Stimulated activated CD4-positive, alpha-beta T cell treated with anti-CD3 and anti-CD28 coated beads, Interleukin-12 subunit alpha, Interleukin-12 subunit beta, amount 100 ng/mL, for 4 hours (primary cell): Measurements from ENCODE around the gene KCNMB1.
A peak's percentile ranks its signal among the peaks of the same experiment; 100 is the strongest.
"Not testable (repeated sequence)": the region's sequence is repeated elsewhere in the genome, so short reads cannot be mapped to it uniquely, and the experiment has no call there.

ENCODE experiments used
- DNase-seq: peaks from one replicate; pipeline ENCODE4 v3.0.0-alpha.2; 2020

The KCNMB1 gene

DNA sequence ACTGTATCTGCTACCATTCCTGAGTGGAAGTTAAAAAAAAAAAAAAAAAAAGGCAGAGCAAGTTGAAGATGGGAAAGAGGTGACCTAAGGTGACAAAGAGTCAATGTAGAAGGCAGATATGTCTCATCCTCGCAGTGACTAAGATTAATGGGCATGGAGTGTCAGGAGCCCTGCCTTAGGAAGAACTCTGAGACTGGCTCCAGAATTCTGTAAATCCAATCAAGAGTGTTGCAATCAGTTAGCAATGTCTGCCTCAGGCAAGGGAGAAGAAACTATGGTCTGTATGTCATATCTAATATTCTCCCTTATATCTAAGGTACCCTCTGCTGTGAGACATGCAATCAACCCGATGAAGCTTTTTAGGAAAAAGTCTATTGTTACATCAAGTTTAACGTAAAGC, 24.7 kb upstream of the KCNMB1 start:
- DNase-seq, result no peak

DNA sequence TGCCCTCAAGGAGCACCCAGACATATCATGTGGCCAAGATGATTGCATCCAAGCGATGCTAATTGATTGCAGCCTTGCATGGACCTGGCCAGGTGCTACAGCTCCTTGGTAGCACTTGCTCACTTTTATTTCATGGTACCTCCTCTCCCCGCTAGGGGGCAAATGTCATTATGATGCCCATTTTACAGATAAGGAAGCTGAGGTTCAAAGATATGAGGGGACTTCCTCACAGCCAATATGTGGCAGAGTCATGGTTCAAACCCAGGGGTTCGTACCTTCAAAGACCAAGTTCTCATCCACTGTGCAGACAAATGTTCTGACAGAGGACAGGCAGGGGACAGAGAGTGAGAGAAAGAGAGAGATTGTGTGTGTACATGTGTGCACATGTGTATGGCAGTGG, 21.9 kb upstream of the KCNMB1 start:
- no peak for DNase-seq

DNA sequence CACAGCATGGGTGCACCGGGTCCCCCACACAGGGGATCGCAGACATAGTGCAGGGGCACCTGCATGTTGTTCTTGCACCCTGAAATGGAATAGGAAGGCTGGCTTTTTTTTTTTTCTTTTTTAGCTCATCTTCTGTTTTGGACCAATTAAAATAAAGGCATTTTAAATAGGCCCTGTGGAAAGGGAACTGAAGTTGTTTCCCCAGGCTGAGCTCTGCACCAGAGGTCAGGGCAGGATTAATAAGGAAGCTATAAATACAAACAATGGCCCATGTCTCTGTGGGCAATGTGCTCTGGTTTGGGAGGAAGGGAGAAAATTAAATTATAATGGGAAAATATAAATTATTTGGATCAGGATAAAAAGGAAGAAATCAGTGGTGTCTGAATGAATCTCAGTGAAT, 21.2 kb upstream of the KCNMB1 start:
- no peak for DNase-seq

DNA sequence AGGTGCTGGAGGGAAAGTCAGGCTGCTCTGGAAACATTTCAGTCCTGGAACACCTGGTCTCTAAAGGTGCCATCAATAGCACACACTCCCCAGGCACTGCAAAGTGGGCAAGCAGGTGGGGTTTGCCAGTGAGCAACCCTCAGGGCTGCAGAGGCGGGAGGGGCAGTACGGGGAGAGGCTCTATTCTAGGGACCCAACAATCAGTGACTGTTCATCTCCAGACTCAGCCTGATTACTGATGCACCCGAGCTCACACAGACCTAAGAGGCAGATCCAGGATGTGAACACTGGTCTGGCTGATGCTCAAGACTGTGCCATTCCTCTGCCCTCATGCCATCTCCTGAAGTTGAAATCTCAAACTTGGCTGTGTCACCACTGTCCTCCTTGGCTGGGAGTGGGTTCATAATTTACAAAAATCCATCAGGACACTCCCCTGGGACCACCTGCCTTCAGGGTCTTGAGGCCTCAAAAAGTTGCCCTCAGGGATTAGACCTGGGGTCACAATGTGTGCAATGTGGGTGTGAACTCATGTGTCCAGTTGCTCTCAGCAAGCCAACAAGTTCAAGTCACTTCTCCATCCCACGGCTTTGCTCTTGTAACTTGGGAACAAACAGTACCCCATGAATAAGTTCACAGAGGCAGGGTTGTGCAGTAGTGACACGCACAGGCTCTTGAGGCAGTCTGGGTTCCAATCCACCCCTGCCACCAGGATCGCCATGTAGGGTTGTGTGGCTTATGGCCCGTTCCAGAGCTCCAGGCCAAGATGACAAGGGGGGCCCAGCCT, 19.9 kb upstream of the KCNMB1 start:
- no peak for DNase-seq

DNA sequence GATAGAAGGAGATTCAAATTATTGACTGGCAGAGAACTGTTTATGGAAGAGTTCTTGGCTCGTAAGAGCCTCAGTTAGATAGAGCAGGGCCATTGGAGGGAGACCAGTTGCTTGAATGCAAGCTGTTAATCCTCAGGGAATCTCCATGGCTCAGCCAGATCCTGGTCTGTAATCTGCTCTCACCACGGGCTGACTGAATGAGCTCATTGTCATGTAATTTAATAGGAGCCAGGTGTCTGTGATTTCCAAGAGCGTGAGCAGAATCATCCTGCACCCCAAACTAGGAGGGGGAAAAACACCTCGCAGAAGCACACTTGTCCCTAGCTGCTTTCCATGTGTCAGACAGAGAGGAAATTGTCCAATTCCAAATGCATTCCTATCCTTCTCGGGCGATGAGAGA, 19.1 kb upstream of the KCNMB1 start:
- no peak for DNase-seq

DNA sequence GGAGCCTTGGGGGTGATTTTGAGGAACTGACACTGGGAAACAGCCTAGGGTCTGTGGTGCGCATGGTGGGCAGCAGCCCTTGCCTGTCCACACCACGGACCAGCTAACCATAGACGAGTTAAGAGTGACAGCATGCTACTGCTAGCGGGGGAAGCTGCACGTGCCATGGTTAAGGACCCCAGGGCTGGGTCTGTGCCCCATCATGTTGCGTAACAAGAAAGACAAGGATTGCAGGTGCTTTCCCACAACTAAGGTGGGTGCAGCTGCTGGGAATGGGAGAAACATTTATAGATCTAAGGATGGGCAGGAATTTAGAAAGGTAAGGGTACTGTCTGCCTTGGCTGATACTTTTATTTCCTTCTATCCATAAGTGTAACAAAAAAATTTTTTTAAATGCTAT, 17.9 kb upstream of the KCNMB1 start:
- DNase-seq, result no peak

DNA sequence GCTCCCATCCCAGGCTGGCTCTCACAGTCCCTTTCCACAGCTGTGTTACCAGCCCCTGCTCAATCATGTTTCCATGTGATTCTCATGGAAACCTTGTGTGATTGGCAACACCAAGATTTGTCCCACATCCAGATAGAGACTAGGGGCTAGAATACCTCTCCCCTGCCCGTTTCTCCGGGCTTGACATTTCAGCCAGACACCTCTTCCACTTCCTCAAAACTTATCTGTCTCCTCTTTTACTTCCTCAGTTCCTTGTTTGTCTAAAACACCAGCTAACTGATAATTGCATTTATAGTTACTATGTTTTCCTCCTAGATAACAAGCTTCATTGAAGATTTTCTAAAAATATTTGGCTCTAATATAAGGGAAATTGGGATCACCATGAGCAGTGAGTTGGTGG, 16.6 kb upstream of the KCNMB1 start:
- DNase-seq, result no peak

DNA sequence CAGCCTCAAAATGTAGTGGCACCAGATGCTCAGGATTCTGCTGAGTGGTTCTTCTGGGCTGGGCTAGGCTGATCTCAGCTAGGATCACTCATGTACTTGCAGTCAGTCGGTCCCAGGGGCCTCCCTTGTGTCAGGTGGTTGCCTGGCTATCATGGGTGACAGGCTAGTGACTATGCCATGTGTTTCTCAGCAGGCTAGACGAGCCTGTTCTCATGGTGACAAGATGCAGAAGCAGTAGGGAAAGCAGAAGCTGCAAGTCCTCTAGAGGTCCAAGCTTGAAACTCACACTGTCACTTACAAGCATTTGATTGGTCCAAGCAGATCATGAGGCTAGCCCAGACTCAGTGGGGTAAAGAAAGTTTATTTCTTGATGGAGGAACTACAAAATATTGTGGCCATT, 15.2 kb upstream of the KCNMB1 start:
- no peak for DNase-seq

DNA sequence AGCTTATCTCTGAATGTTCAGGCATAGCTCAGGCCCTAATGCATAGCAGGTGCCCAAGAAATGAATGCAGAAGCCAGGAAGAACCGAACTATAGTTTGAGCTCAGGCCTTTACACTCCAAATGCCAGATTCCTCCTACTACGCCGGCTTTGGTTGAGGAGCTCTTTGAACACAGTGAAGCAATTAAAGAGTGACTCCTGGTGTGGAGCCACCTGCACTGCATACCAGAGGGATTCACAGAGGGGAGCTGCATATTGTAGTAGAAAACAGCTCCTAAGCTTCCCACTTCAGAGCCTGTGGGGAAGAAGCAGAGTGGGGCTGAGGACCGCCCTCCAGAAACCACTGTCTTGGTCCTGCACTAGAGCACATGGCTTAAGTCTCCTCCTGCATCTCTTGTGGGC, 14.5 kb upstream of the KCNMB1 start:
- no peak for DNase-seq

DNA sequence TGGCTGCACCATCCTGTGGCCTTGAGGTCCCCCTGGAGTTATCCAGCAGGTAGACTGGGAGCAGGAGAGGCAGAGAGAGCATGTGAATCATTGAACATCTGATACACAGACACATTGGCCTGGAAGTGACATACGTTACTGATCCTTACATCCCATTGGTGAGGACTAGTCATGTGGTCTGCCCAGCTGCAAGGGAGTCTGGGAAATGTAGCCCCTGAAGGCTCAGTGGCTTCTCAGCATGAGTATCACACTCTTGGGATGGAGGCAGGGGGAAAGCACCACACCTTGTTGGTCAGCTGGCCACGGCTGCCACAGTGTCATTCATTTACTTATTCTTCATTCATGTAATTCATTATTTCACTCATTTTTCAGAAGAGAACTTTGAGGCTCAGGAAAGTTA, 13.3 kb upstream of the KCNMB1 start:
- no peak for DNase-seq

DNA sequence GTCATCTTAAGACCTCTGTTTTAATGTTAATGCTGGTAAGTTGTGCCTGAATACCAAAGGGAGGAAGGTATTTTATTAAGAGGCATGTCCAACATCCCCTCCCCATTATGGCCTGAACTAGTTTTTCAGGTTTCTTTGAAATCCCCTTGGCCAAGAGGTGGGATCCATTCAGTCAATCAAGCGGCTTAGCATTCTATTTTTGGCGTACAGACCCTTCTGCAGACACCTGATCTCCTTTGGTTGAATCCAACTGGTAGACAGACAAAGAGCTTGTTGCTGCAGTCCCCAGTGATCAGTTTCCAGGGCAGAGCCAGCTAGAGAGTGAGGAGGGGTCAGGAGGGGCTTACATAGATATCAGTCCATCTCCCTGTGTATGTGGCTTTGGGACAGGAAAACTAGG, 7.9 kb upstream of the KCNMB1 start:
- no peak for DNase-seq

DNA sequence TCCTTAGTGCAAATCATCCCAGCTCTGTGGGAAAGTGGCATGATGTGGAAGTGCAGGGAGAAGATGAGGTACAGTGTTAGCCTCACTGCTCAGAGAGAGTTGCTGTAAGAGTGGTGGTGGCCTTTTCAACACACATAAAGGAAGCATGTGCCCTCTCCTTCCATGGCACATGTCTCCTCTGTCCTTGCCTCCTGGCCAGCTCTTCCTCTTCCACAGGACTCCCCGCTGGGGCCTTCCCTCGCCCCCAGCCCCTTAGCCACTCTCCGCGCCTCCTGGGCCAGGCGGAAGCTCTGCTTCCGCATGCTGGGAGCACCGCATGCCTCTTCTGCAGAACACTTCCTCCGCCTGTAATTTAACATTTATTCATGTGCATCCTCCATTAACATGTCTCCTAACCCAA, 4.8 kb upstream of the KCNMB1 start:
- no peak for DNase-seq

DNA sequence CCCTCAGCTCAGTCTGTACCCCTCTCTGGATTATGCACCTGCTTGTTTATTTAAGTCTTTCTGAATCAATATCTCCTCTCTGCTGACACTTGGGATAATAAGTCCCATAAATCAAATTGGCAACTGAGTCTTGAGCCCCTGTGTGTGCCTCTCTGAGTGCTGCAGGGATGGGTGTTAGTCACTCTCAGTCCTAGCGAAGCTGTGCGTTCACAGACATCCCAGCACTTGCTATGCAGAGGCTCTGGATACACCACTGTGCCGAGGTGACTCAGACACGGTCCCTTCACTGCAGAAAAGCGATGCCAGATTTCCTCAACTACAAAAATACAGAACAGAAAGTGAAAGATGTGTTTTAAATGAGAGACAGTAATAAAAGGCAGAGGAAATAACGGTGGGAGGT, 4.1 kb upstream of the KCNMB1 start:
- DNase-seq, result peak; percentile 30

DNA sequence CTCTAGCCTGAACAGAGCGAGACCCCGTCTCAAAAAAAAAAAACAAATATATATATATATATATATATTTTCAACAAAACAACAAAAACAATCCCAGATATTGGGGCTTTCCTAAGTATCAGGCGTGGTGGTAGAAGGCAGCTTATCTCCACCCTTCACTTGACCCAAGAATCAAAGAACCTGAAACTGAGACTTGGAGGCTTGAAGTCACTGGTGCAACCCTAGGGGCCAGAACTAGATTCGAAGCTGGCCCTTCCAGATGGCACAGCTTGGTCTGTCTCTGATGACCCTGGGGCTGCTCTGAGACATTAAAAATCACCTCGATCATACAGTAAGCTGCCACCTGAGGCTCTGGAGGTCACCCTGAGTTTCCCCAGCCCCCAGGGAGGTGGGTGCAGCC, 1.3 kb upstream of the KCNMB1 start:
- DNase-seq, result no peak

DNA sequence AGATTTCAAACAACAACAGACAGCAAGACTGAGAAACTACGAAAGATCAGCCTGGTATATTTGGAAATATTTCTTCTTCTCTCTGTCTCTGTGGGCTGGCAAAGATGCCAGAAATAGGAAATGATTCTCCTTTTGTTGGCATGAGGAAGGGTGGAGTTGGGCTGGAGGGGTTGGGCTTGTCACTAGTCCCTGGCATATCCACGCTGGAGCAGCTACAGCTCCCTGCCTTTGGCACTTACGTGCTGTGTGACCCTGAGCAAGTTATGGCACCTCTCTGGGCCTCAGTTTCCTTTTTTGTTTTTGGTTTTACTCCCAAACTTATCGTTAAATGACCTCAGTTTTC, 354 bp upstream of the KCNMB1 start:
- DNase-seq, result no peak

DNA sequence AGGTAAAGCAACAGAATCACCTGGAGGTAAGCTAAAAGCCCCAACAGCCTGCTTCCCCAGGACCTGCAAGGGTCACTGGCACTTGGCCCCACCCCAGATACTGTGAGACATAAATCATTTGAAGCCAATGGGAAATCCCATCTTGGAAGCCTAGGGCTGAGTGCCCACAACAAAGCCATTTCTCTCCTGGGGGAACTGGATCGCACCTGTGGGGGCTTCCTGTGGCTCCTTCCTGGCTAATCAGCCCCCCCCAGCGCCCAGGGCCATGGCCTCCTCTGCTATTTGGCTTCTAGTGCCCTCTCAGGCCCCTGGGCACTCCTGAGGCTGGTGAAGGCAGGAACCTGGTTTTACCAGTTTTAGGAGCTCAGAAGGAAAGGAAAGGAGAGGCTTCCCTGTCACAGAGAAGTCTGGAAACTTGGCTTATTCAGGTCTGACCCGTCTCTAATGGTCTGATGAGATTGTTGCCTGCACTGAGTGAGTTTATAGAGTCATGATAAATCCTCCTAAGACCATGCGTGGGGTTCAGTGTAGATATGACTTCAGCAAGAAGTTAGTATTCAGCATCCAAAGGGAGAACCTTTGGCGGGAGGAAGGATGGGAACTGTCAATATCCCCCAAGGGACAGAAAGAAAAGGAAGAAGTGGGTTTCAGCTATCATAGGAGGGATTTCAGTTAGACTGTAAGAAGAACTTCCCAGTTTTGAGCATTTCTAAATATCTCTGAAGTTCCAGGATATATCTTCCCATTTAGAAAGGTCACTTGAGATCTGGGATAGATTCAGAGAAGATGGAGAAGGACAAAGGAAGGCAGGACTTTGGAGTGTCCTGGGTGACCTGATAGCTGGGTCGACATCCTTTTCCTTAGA, 1.2 kb downstream of the KCNMB1 start:
- no peak for DNase-seq

DNA sequence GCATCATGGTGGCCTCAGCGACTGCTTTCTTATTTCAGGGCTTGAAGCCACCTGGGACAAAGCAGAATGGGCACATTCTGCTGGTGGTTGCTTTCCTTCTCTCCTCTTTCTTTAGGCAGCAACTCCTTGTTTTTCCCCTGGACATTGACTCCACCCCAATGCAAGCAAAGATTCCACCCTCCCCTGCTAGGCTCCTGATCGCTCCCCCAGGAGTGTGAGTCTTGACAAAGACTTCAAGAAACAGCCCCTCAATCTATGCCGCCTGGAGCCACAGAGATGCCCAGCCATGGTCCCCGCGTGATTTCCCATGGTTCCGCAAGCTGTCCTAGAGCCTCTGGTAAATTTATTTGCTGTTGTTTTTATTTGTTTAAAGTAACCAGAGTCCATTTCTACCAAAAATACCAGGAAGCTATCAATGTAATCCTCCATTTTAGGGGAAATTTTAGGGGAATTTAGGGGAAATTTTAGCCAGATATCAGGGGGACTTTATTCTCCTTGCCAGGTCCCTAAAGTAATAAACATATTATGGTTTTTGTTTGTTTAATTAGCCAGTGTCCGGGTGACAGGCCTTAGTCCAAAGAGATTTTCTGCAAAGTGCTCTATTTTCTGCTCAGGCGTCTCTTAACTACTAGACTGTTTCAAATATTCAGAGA, 2.3 kb downstream of the KCNMB1 start:
- DNase-seq, result no peak

DNA sequence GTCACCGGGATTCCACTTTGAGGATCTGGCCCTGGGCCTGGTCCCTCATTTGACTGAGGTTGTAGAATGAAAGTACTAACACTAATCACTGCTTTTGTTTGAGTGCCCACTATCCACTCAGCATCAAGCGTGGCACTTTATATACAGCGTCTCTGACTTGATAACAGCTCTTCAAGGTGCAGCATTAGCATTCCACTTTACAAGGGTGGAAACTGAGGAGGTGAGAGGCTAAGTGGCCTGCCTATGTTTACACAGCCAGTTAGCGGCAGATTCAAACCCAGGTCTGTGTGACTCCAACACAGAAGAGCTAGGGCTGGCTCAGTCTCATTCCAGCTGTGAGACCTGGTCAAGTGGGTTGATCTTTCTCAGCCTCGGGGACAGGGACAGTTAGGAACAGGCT, 5.9 kb downstream of the KCNMB1 start:
- no peak for DNase-seq

DNA sequence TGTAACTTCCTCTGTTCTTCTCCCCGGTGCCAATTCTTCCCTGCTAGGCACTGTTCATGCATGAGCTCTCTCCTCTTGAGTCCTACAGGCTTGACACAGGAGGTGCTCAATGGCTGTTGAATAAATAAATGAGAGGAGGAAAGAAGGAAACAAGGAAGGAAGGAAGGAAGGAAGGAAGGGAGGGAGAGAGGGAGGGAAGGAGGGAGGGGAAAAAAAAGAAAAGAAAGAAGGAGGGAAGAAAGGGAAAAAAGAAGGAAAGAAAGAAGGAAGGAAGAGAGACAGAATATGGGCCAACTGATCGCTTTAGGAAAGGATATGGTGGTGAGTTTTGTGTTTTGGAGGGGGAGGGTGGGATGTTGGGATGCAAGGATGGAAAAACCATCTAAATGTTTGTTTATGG, 6.4 kb downstream of the KCNMB1 start:
- DNase-seq, result no peak

DNA sequence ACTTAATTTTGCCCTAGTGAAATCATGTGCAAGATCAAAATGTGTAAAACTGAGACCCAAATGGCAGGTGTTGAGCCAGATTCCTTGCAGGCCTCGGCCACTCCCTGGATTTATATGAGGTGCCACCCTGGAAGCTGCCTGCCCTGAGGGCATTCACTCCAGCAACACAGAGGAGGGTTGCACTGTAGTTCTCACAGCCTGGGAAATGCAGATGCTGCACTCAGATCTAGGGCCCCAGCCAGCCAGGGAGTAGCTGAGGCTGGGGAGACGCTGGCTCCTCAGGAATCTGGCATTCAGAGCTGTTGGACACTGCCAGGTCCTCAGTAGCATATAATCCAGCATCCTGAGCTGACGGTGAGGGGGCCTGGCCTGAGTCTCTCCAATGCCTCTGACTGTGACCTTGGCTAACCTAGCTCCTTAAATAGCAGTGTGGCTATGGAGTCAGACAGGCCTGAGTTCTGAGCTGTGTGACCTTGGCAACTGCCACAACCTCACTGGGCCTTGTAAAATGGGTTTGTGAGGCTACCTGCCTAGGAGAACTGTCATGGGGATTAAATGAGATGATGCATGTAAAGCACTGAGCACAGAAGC, 8.7 kb downstream of the KCNMB1 start:
- no peak for DNase-seq

DNA sequence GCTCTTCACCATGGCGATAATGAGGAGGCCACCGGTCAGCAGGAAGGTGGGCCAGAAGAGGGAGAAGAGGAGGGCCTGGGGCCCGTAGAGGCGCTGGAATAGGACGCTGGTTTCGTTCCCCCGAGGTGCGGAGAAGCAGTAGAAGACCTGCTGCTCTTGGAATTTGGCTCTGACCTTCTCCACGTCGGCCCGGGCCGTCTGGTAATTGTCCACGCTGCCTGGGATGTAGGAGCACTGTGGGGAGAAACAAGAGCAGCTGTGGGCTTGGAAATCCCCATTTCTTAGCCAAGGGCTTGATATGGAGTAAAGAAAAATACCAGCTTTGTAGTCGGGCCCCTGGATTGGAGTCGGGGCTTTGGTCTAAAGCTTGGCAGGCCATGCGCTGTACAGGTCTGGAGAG, 10.4 kb downstream of the KCNMB1 start:
- no peak for DNase-seq

DNA sequence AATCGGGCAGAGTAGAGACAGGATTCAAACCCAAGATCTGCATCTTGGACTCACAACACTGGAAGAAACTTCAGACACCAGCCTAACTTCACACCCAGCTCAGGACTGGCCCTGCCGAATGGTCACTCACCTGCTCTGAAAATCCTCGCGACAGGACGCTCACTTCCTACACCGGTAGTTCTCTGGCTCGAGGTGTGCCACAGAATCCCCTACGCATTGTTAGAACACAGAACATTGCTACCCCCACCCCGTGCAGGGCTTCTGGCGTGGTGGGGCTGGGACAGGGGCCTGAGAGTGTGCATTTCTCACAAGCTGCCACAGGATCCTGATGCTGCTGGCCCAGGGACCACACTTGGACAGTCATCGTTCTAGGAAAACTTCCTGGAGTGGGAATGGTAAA, 12.1 kb downstream of the KCNMB1 start:
- DNase-seq, result no peak

DNA sequence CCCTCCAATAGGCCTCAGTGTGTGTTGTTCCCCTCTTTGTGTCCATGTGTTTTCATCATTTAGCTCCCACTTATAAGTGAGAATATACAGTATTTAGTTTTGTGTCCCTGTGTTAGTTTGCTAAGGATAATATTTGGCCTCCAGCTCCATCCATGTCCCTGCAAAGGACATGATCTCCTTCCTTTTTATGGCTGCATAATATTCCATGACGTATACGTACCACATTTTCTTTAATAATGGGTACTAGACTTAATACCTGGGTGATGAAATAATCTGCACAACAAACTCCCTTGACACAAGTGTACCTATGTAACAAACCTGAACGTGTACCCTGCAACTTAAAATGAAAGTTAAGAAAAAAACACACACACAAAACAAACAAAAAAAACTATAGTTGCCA, 12.6 kb downstream of the KCNMB1 start:
- not testable (repeated sequence) for DNase-seq

DNA sequence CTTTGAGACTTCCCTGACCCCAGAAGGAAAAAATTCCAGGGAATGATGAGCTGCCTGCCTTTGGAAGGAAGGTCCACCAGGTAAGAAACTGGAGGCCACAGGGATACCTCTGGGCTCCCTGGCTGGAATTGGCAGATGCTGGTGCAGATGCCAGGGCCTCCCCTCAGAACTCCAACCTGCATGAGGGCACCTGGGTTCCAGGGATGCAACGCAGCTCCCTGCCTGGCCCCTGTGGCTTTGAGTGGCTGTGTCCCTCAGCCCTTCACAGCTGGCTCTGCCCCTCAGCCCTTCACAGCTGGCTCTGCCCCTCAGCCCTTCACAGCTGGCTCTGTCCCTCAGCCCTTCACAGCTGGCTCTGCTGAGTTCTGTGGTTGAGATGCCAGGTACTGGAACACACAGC, 13.9 kb downstream of the KCNMB1 start:
- no peak for DNase-seq
